GM18868 (cell line): ENCODE measurements around the gene PMF1.

ENCODE experiments used
- ATAC-seq: cut with Tn5 transposase; IDR thresholded peaks from one replicate; pipeline ENCODE4 v1.9.1; 2021; ENCODE audit warnings: mild to moderate bottlenecking, moderate library complexity; ENCODE audit not compliant: unreplicated experiment

PMF1 gene

DNA sequence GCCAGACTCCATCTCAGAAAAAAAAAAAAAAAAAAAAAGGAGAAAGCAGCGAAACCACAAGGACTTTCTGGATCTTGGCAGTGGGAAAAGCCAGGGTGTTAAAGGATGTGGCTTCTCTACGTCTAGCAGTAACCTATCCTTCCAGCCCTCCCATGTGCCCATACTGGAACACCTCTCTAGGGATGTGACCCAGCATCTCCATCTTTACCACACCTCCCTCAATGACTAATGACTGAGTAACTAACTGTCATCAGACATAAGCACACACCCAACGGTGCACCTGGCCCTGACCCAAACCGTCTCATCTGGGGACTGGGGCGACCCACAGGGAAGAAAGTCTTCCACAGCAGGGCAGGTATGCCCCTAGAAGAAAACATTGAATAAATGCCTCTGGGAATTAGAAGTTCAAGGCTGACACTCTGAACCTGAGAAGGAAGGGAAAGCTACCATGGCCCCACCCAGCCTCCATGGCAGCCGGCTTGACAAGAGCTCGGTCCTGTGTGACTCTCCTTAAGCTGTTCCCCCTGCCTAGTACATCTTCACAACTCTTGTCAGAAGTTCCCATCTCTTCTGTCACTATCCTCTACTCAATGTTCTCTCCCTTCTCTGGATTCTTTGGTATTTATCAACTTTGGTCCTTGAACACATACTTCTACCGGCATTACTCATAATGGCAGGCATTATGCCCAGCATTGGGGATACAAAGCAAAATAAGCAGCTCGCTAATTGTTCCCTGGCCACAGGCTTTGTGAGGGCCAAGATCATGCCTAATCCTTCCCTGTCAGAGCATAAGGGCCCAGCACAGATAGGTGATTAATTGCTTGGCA lies 49.9 kb downstream of the PMF1 start:
- ATAC-seq = no peak

DNA sequence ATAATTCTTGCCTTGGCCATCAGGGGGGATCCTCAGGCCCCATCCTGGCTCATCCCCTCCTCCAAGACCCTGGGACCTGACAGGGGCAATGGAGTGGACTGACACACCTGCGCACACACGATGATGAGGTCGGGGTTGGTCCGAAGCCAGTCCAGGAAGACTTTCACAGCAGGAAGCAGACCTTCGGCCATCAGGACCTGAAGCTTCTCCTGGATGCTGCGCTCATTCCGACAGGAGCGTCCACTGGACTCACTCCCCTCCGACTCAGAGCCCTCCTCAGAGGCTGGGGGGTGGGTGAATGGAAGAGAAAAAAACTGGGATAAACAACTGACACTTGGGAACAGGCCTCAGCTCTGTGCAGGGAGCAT lies 50.5 kb downstream of the PMF1 start:
- ATAC-seq = no peak

- no peak for ATAC-seq
Observed at GRCh38 chr1:156266051-156266450, 53.2 kb downstream of the PMF1 start.

GRCh38 chr1:156268336-156268735 lies 55.5 kb downstream of the PMF1 start:
- no peak for ATAC-seq

- no peak for ATAC-seq
Observed at GRCh38 chr1:156270314-156270713, 57.5 kb downstream of the PMF1 start.

DNA sequence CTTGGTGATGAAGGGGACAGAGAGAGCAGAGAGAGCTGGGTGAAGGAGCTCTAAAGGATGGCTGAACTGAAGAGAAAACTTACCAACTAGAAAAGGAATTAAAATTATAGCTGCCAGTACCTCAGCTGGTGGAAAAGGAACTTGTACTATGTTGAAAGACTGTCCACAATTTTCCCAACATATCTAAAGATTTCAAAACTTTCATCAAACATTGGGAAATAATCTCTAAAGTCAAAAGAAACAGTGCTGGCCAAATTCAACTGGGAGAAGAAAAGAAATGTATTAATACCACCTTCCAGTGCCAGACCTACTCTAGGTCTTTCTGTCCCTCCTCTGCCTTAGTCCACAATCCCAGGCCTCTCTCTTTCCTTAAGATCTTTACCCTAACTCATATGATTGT lies 63.7 kb downstream of the PMF1 start:
- ATAC-seq = no peak

GRCh38 chr1:156276966-156277381 lies 64.2 kb downstream of the PMF1 start:
- no peak for ATAC-seq

DNA sequence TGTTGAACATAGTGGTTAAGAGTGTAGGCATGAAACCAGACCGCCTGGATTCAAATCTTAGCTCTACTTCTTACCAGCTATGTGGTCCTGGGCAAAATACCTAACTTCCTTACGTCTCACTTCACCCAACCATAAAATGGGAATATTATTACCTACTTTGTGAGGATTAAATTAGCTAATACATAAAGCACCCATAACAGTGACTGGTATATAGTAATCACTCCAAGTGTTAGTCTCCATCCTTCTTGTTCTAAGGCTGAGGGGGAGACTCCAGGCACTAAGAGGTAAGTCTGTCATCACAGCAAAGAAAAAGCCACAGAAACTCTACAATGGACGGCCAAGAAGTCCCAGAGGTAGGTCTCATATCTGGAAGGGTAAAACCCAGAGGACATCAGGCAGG lies 67.0 kb downstream of the PMF1 start:
- no peak for ATAC-seq

GRCh38 chr1:156281281-156281680 lies 68.5 kb downstream of the PMF1 start:
- peak; percentile 64 for ATAC-seq

- no peak for ATAC-seq
Observed at GRCh38 chr1:156281693-156282478, 69.1 kb downstream of the PMF1 start.

DNA sequence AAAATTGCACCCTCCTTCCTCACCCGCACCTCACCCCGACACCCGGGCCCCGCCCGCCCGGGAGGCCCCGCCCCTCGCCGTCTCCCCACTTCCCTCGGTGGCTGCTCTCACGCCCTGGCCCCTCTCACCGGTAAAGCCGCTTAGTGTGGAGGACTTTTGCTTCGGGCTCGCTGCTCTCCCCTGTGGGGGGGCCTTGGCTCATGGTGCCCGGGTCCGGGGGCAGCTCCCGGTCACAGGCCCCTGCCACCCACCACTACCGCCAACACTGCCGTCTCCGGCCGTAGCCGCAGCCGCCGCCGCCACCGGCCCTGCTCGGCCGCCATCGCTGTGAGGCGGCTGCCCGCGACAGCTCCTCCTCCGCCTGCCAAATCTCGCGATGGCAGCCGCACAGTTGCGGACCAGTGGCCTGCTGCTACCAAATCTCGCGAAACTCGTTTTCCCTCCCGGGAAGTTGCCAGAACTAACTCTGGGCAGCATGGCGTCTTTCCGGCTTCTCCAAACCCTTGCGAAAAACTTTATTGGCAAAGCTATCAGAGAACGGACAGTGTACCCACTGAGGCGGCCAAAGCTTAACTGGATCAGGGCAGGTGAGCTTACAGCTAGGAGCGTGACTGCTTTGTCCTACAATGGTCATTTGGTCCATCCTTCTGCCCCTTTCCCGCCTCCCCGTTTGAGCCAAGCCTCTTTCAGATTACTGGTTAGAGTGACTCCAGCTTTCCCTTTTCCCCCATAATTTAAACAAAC lies 69.8 kb downstream of the PMF1 start, which contains the start of gene SMG5:
Gene SMG5 (minus strand): TSS at position 347 of the 744 bp plus-strand sequence. CDS start 145 bp downstream, at position 202.
- peak; percentile 80 for ATAC-seq

- no peak for ATAC-seq
Observed at GRCh38 chr1:156283521-156283920, 70.7 kb downstream of the PMF1 start.

DNA sequence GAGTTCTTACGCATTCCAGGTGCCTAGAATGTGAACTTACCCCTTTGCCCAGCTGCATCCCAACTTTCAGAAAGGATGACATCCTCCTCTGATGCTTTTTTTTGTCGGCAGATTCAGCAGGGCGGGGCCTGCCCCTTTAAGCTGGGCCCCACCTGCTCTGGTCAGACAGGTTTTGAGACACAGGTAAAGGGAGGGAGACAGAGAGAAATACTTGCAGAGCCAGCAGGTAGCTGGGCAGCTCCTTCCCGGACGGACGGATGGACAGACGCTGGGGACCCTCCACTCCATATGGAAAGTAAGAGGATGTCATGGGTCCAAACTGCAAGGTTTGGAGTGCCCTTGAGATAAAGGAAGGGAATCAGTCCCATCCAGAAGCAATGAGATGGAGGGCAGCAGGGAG lies 71.3 kb downstream of the PMF1 start, which contains the start of gene TMEM79:
Gene TMEM79 (plus strand): TSS at position 214 of the 400 bp plus-strand sequence. CDS start 902 bp downstream, outside the sequence.
- ATAC-seq = no peak

DNA sequence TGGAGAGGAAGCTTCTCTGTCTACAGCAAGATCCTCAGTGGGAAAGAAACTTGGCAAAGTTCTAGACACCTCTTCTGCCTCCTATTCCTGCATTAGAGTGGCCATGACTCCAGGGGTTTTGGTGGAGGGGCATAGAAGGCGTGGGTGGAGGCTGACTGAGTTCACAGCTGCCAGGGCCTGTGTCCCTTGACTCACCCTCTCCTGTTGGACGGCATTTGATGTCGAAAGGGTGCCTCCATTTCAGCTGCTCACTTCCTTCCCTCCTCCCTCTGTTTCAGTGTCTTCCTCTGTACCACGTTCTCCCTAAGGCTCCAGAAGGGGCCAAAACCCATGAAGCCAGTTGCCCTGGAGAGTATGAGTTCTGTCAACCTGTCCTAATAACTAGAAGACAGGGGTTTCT lies 72.0 kb downstream of the PMF1 start:
- no peak for ATAC-seq

GRCh38 chr1:156285437-156285836 lies 72.6 kb downstream of the PMF1 start:
- no peak for ATAC-seq

- no peak for ATAC-seq
Observed at GRCh38 chr1:156286061-156286460, 73.3 kb downstream of the PMF1 start.
